SK-N-SH treated with all-trans-retinoic acid at 6 μM for 48 hours (cell line): Measurements from ENCODE around the gene CERT1.

ENCODE experiments used
- CREB5 ChIP-seq: fragments of 250-450 bp; sonication (Bioruptor Pico); IDR thresholded peaks from 2 replicates; pipeline ENCODE4 v1.5.1; 2020; ENCODE audit warnings: low read depth, mild to moderate bottlenecking, moderate library complexity
- CSRNP3 ChIP-seq: fragments of 250-450 bp; sonication (Bioruptor Pico); IDR thresholded peaks from 2 replicates; pipeline ENCODE4 v1.5.1; 2021; ENCODE audit warnings: mild to moderate bottlenecking, moderate library complexity
- POU6F1 ChIP-seq: fragments of 250-450 bp; sonication (Bioruptor Pico); IDR thresholded peaks from 2 replicates; pipeline ENCODE4 v1.8.0; 2021; ENCODE audit warnings: low read depth, mild to moderate bottlenecking, moderate library complexity, borderline replicate concordance
- SNAI2 ChIP-seq: fragments of 250-450 bp; sonication (Bioruptor Pico); IDR thresholded peaks from 2 replicates; pipeline ENCODE4 v1.5.0; 2020; ENCODE audit warnings: mild to moderate bottlenecking, moderate library complexity
- ZFP3 ChIP-seq: fragments of 250-450 bp; sonication (Bioruptor Pico); IDR thresholded peaks from 2 replicates; pipeline ENCODE4 v1.5.0; 2020; ENCODE audit warnings: mild to moderate bottlenecking, moderate library complexity
- ZNF565 ChIP-seq: fragments of 450-650 bp; formaldehyde crosslinking; conservative IDR thresholded peaks from 2 replicates; pipeline ENCODE4 v1.5.0; 2020; ENCODE audit warnings: low read depth, mild to moderate bottlenecking, moderate library complexity
- ZNF70 ChIP-seq: fragments of 450-650 bp; formaldehyde crosslinking; IDR thresholded peaks from 2 replicates; pipeline ENCODE4 v1.5.0; 2020; ENCODE audit warnings: mild to moderate bottlenecking, moderate library complexity

- TF ChIP-seq CREB5 (CRISPR knock-in tag) (no peak), SNAI2 (no peak), ZNF565 (CRISPR knock-in tag) (no peak), ZNF70 (CRISPR knock-in tag) (no peak), CSRNP3 (no peak), ZFP3 (no peak), POU6F1 (CRISPR knock-in tag) (no peak)
Observed at GRCh38 chr5:75446068-75446467, 65.4 kb downstream of the CERT1 start.
